HepG2 (cell line): ENCODE results near the gene ANXA10. TPM values are rescaled to one million over a fixed set of nuclear protein-coding genes. Genes with fewer than 3 reads are reported as not detected.

Experiments used
- ATAC-seq: fragments of 200-7000 bp; cut with Tn5 transposase; 3 replicates; pipeline ENCODE4 v1.9.1; 2020; ENCODE audit warnings: mild to moderate bottlenecking, moderate library complexity
- BruUV-seq: library from RNA; stranded (reverse); fragments of 400-500 nt; replicated peaks from 2 replicates; lab custom pipeline; 2021; lab: Mats Ljungman, UMichigan
- CTCF ChIA-PET: fragments of 300-600 bp; formaldehyde crosslinking; extraction: SDS; loops from one replicate; lab custom pipeline; 2021; ENCODE audit warnings: low total read pairs, inconsistent platforms, low intra/inter-chr PET ratio; lab: Yijun Ruan, JAX
- POLR2A ChIA-PET: fragments of 350-600 bp; sonication (Branson Sonifier 250); formaldehyde crosslinking; loops from one replicate; lab custom pipeline; 2020; ENCODE audit warnings: antibody characterized with exemption, inconsistent platforms; lab: Yijun Ruan, JAX
- DNase-seq: peaks from one replicate; pipeline ENCODE4 v3.0.0-alpha.2; 2015; ENCODE audit warnings: low spot score
- FAIRE-seq: peaks from 3 replicates; lab custom pipeline; 2011; peaks lifted over from hg19 to GRCh38; lab: Jason Lieb, UNC
- H2AFZ ChIP-seq: one replicate; pipeline ENCODE4 v1.6.1; 2011; ENCODE audit warnings: low read length, inconsistent platforms
- H3K27ac ChIP-seq: fragments of 300-600 bp; 3 replicates; pipeline ENCODE4 v1.8.0; 2011; ENCODE audit warnings: mixed run types, mild to moderate bottlenecking, mixed read lengths, low read length, inconsistent platforms; ENCODE audit not compliant: insufficient read depth; ENCODE audit errors: extremely low read length
- H3K27me3 ChIP-seq, 2 experiments: fragments of 200-600 bp in 1 of 2; 2 replicates in 1 of 2; 3 replicates in 1 of 2; pipeline versions ENCODE4 v1.6.0 to v1.8.0; 2011; ENCODE audit warnings: low read length in 2 of 2, mild to moderate bottlenecking in 2 of 2, moderate library complexity in 2 of 2, inconsistent platforms in 1 of 2; ENCODE audit not compliant: insufficient read depth in 2 of 2, control insufficient read depth in 1 of 2
- H3K36me3 ChIP-seq, 2 experiments: fragments of 200-600 bp in 1 of 2; replicated peaks in 1 of 2; 2 replicates in 1 of 2; 3 replicates in 1 of 2; pipeline versions ENCODE4 v1.5.1 to v1.8.0; 2011; ENCODE audit warnings: low read length in 2 of 2, inconsistent platforms in 1 of 2; ENCODE audit not compliant: insufficient read depth in 2 of 2, control insufficient read depth in 1 of 2
- H3K4me1 ChIP-seq: 2 replicates; pipeline ENCODE4 v1.5.1; 2012; ENCODE audit warnings: low read length, inconsistent platforms; ENCODE audit not compliant: insufficient read depth
- H3K4me2 ChIP-seq: 2 replicates; pipeline ENCODE4 v1.6.0; 2011; ENCODE audit warnings: low read depth, low read length, inconsistent platforms
- H3K4me3 ChIP-seq, 3 experiments: fragments of 200-600 bp in 1 of 3; sonication (generic), shearing (Covaris generic) in 1 of 3; replicated peaks in 1 of 3; 2 replicates each; pipeline ENCODE4 v1.5.1; 2011 to 2016; ENCODE audit warnings: low read length in 3 of 3, inconsistent platforms in 2 of 3, low read depth in 2 of 3, mild to moderate bottlenecking in 2 of 3, control low read depth in 1 of 3, mixed read lengths in 1 of 3; ENCODE audit not compliant: insufficient read depth in 1 of 3
- H3K79me2 ChIP-seq: one replicate; pipeline ENCODE4 v1.6.1; 2011; ENCODE audit warnings: low read length, inconsistent platforms; ENCODE audit not compliant: insufficient read depth
- H3K9ac ChIP-seq: 2 replicates; pipeline ENCODE4 v1.6.0; 2011; ENCODE audit warnings: mild to moderate bottlenecking, low read depth, low read length, inconsistent platforms; ENCODE audit not compliant: insufficient read depth
- H3K9me3 ChIP-seq: 2 replicates; pipeline ENCODE4 v1.5.1; 2012; ENCODE audit warnings: mild to moderate bottlenecking, low read length
- H4K20me1 ChIP-seq: 2 replicates; pipeline ENCODE4 v1.6.0; 2011; ENCODE audit warnings: inconsistent platforms, mild to moderate bottlenecking, low read length, moderate library complexity; ENCODE audit not compliant: insufficient read depth
- EHMT2 ChIP-seq: fragments of 200-600 bp; sonication (generic); IDR thresholded peaks from 2 replicates; pipeline ENCODE4 v1.7.0; 2017; ENCODE audit warnings: antibody characterized with exemption, low read depth, low read length, borderline replicate concordance
- IRF2 ChIP-seq: IDR thresholded peaks from 2 replicates; pipeline ENCODE4 v1.6.1; 2018; ENCODE audit warnings: missing genetic modification reagents, missing compliant biosample characterization
- NR3C1 ChIP-seq: sonication (generic); formaldehyde crosslinking; IDR thresholded peaks from 2 replicates; pipeline ENCODE4 v1.4.0; 2020; ENCODE audit warnings: missing genetic modification reagents
- RARA ChIP-seq: IDR thresholded peaks from 2 replicates; pipeline ENCODE4 v1.6.1; 2016; ENCODE audit warnings: missing genetic modification reagents, missing compliant biosample characterization
- ZNF136 ChIP-seq: sonication (generic); formaldehyde crosslinking; IDR thresholded peaks from 2 replicates; pipeline ENCODE4 v1.8.1; 2022; ENCODE audit warnings: low read depth, mild to moderate bottlenecking, moderate library complexity, missing genetic modification reagents
- ZNF713 ChIP-seq: sonication (generic); formaldehyde crosslinking; IDR thresholded peaks from 2 replicates; pipeline ENCODE4 v1.4.0; 2020; ENCODE audit warnings: mild to moderate bottlenecking, missing genetic modification reagents
- WGBS: methylation state at CpG from one replicate; pipeline ENCODE4 v1.1.6; 2017; ENCODE audit warnings: low lambda C conversion rate; 5-methylcytosine and 5-hydroxymethylcytosine counted together
- in situ Hi-C: cut with HindIII; loops from 2 replicates; pipeline ENCODE4 v1.10.0; 2017; ENCODE audit warnings: low pct_unique_long_range_greater_than_20kb; ENCODE audit not compliant: extremely low pct_ligation_motif_present
- intact Hi-C: fragments of 100-400 bp; cut with micrococcal nuclease; formaldehyde crosslinking; loops from one replicate; pipeline ENCODE4 v1.10.0; 2022; ENCODE audit not compliant: unreplicated experiment
- polyA plus RNA-seq, 8 experiments: library from polyadenylated mRNA; depleted of rRNA in 3 of 8; stranded (reverse) in 7 of 8; unstranded in 1 of 8; fragments of >200 nt; fragmentation: Illumina TruSeq in 4 of 8; extraction: Trizol in 4 of 8; gene quantifications; 2 replicates each; pipeline versions ENCODE4 v1.2.1 to v1.2.3, GENCODE V29; 2011 to 2016; ENCODE audit warnings: low read depth in 4 of 8, missing spikeins in 1 of 8, mixed read lengths in 1 of 8; ENCODE audit not compliant: insufficient read depth in 1 of 8
- total RNA-seq, 5 experiments: library from RNA; depleted of rRNA; stranded (reverse); fragments of >200 nt; fragmentation: Illumina TruSeq; extraction: Trizol; gene quantifications; 2 replicates each; pipeline ENCODE4 v1.2.3, GENCODE V29; 2016; ENCODE audit warnings: low read depth in 1 of 5
- TF ChIP-seq, protein P1 (sequence below): sonication (generic); formaldehyde crosslinking; IDR thresholded peaks from 2 replicates; pipeline ENCODE4 v1.4.0; 2020; ENCODE audit warnings: missing genetic modification reagents
- TF ChIP-seq, protein P2 (sequence below): sonication (generic); formaldehyde crosslinking; conservative IDR thresholded peaks from 2 replicates; pipeline ENCODE4 v1.8.0; 2022; ENCODE audit warnings: low read depth, missing genetic modification reagents
- TF ChIP-seq, protein P3 (sequence below): sonication (generic); IDR thresholded peaks from 2 replicates; pipeline ENCODE4 v1.6.1; 2016; ENCODE audit warnings: low read depth, borderline replicate concordance

Gene ANXA10
- total and polyA plus RNA-seq, 2 of the 13 experiments (the other 11 are each of a cell fraction or from before 2014, with no cell fraction given), result 0.08 TPM; not detected in 1

DNA sequence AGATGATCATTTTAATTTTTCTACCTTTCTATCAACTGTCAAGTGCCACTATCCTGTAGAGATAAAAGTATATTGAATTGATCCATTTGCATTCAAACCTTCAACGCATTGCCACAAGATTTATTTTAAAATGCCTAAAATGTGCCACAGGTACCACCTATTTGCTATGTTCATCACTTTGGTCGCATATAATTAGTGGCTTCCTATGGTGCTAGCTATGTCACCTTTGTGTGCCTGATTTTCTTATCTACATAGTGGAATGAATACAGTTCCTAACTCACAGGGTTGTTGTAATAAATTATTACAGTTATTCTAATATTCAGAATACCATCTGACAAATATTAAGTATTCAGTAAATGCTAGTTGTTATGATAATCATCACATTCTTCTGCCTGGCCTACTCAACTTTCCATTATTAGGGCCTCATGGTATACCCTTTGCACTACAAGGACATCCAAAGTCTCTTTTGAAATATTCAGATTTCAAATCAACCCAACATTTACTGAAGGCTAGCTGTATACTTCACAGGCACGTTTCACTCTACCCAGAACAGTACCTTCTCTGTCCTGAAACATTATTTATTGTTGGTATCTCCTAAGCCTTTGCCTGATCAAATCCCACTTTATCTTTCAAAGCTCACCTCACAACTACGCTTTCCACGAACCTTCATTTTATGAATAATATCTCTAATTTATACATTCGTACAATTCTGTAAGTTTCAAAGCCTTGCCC lies 62.4 kb downstream of the ANXA10 start:
- no peaks in the 10 kb centered on the region for H3K36me3 ChIP-seq
- H3K9ac ChIP-seq, result no peak overlapping the region
- CTCF ChIA-PET, result interaction anchor here (1.3 kb wide), 1 partner anchor 1133 kb away, joined by 4 read pairs; no protein-coding TSS in a partner anchor
- H3K9me3 ChIP-seq, result no peaks in the 10 kb centered on the region
- 40% methylated on average over 6 of the region's 6 CpGs for WGBS
- intact Hi-C loops (loop anchor here (5.0 kb wide), 1 partner anchor 1132 kb away; no protein-coding TSS in a partner anchor), in situ Hi-C loops (no loop called here)
- H3K4me1 ChIP-seq, result no peaks in the 10 kb centered on the region
- H3K79me2 ChIP-seq, result no peaks in the 10 kb centered on the region
- ATAC-seq, result no peak
- no peak for FAIRE-seq
- no TSS peak for BruUV-seq
- no peaks in the 10 kb centered on the region for H4K20me1 ChIP-seq
- no peak overlapping the region for H3K27ac ChIP-seq
- no peaks in the 10 kb centered on the region for H3K27me3 ChIP-seq
- POLR2A ChIA-PET, result no interaction called here
- TF ChIP-seq ZNF136 (CRISPR knock-in tag) (no peak), NR3C1 (CRISPR knock-in tag) (no peak)
- TF ChIP-seq, all 625 proteins: peak for 0
- no peak overlapping the region for H3K4me2 ChIP-seq
- DNase-seq, result no peak
- H3K4me3 ChIP-seq, result no peak overlapping the region
- no peak overlapping the region for H2AFZ ChIP-seq

DNA sequence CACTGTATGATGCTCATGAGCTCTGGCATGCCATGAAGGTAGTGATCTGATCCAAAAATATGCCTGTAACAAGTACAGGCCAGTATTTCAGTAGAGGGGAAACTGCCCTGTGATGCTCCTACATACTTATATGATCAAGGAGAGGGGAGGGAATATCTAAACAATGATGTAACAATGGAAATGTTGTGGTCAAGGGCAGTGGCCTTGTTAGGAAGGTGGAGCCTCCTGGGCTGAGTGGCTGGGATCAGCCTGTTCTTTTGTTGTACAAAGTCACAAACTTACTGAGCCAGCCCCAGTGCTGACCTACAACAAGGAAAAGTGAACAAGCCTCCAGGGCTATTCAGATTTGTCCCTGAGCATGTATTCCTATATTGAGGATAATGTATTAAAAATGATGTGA lies 70.3 kb downstream of the ANXA10 start:
- H3K4me1 ChIP-seq, result peaks cover 10% of the 10 kb centered on the region
- DNase-seq, result no peak
- no peaks in the 10 kb centered on the region for H3K36me3 ChIP-seq
- in situ Hi-C loops, result no loop called here
- no peak overlapping the region for H3K4me2 ChIP-seq
- no TSS peak for BruUV-seq
- ChIA-PET POLR2A (no interaction called here), CTCF (no interaction called here)
- intact Hi-C loops, result loop anchor here (2.0 kb wide), 1 partner anchor 14 kb away; no protein-coding TSS in a partner anchor
- FAIRE-seq, result no peak
- no peak overlapping the region for H2AFZ ChIP-seq
- H3K9ac ChIP-seq, result no peak overlapping the region
- ATAC-seq, result no peak
- H3K4me3 ChIP-seq, result no peak overlapping the region
- no peak overlapping the region for H3K27ac ChIP-seq
- H3K27me3 ChIP-seq, result no peaks in the 10 kb centered on the region
- H3K79me2 ChIP-seq, result no peaks in the 10 kb centered on the region
- no peaks in the 10 kb centered on the region for H3K9me3 ChIP-seq
- H4K20me1 ChIP-seq, result no peaks in the 10 kb centered on the region
- no peak for TF ChIP-seq ZNF713 (CRISPR knock-in tag)
- TF ChIP-seq IRF2 (CRISPR knock-in tag), result no peak
- TF ChIP-seq, protein P1, sequence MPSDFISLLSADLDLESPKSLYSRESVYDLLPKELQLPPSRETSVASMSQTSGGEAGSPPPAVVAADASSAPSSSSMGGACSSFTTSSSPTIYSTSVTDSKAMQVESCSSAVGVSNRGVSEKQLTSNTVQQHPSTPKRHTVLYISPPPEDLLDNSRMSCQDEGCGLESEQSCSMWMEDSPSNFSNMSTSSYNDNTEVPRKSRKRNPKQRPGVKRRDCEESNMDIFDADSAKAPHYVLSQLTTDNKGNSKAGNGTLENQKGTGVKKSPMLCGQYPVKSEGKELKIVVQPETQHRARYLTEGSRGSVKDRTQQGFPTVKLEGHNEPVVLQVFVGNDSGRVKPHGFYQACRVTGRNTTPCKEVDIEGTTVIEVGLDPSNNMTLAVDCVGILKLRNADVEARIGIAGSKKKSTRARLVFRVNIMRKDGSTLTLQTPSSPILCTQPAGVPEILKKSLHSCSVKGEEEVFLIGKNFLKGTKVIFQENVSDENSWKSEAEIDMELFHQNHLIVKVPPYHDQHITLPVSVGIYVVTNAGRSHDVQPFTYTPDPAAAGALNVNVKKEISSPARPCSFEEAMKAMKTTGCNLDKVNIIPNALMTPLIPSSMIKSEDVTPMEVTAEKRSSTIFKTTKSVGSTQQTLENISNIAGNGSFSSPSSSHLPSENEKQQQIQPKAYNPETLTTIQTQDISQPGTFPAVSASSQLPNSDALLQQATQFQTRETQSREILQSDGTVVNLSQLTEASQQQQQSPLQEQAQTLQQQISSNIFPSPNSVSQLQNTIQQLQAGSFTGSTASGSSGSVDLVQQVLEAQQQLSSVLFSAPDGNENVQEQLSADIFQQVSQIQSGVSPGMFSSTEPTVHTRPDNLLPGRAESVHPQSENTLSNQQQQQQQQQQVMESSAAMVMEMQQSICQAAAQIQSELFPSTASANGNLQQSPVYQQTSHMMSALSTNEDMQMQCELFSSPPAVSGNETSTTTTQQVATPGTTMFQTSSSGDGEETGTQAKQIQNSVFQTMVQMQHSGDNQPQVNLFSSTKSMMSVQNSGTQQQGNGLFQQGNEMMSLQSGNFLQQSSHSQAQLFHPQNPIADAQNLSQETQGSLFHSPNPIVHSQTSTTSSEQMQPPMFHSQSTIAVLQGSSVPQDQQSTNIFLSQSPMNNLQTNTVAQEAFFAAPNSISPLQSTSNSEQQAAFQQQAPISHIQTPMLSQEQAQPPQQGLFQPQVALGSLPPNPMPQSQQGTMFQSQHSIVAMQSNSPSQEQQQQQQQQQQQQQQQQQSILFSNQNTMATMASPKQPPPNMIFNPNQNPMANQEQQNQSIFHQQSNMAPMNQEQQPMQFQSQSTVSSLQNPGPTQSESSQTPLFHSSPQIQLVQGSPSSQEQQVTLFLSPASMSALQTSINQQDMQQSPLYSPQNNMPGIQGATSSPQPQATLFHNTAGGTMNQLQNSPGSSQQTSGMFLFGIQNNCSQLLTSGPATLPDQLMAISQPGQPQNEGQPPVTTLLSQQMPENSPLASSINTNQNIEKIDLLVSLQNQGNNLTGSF (CRISPR knock-in tag), result no peak
- TF ChIP-seq, protein P2, sequence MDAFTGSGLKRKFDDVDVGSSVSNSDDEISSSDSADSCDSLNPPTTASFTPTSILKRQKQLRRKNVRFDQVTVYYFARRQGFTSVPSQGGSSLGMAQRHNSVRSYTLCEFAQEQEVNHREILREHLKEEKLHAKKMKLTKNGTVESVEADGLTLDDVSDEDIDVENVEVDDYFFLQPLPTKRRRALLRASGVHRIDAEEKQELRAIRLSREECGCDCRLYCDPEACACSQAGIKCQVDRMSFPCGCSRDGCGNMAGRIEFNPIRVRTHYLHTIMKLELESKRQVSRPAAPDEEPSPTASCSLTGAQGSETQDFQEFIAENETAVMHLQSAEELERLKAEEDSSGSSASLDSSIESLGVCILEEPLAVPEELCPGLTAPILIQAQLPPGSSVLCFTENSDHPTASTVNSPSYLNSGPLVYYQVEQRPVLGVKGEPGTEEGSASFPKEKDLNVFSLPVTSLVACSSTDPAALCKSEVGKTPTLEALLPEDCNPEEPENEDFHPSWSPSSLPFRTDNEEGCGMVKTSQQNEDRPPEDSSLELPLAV (CRISPR knock-in tag), result no peak
- TF ChIP-seq EHMT2, result no peak
- TF ChIP-seq, protein P3, sequence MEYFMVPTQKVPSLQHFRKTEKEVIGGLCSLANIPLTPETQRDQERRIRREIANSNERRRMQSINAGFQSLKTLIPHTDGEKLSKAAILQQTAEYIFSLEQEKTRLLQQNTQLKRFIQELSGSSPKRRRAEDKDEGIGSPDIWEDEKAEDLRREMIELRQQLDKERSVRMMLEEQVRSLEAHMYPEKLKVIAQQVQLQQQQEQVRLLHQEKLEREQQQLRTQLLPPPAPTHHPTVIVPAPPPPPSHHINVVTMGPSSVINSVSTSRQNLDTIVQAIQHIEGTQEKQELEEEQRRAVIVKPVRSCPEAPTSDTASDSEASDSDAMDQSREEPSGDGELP, result no peak
- TF ChIP-seq RARA (CRISPR knock-in tag), result no peak
